HG03064 (cell line): ENCODE results near the gene PPP2R3C.
"Not testable (repeated sequence)": the region's sequence is repeated elsewhere in the genome, so short reads cannot be mapped to it uniquely, and the experiment has no call there.

Source experiments
- ATAC-seq: cut with Tn5 transposase; IDR thresholded peaks from one replicate; pipeline ENCODE4 v1.9.1; 2021; ENCODE audit warnings: low read depth; ENCODE audit not compliant: unreplicated experiment

Gene PPP2R3C

GRCh38 chr14:35065731-35066130, 56.1 kb downstream of the PPP2R3C start:
- ATAC-seq = not testable (repeated sequence)

GRCh38 chr14:35061113-35061791, 60.5 kb downstream of the PPP2R3C start:
- not testable (repeated sequence) for ATAC-seq

- ATAC-seq = no peak
Observed at GRCh38 chr14:35052637-35053036, 69.2 kb downstream of the PPP2R3C start.

DNA sequence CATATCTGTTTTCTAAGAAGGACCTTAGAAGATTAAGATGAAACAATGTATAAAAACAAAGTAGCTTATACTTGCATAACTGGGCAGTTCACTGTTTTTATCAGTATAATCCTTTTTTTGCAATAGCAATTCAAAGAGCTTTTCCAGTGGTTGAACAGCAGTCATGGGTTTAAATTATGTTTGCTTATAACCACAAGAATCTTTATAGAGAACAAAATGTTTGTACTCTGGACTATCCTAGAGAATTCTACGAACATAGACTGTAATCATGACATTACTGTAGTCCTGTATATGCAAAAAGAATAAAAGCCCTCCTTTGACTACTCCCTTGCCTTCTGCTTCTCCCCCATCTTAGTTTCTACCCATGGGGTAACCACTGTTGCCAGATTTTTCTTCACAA, 70.0 kb downstream of the PPP2R3C start:
- no peak for ATAC-seq

GRCh38 chr14:35050652-35051051, 71.1 kb downstream of the PPP2R3C start:
- no peak for ATAC-seq

DNA sequence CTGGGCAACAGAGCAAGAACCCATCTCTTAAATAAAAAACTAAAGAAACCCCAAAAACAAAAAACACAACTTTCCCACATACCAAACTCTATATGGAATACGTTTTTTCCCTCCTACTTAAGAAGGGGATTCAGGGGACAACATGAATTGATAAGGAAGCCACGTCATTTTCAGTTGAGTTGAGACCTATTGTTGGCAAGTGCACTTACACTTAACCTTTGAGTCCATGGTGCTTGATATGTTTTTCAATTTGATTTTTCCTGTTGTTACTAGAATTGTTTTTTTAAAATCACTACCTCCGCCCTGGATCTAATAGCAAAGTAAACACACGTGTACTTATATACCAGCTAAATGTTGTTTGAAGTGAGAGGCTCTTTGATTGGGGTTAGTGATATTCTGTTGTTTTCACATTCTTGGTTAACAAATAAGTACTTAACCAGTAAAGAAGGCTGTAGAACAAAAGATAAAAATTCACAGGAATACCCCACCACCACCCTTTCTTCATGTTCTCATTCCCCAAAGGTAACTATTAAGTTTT, 73.7 kb downstream of the PPP2R3C start:
- ATAC-seq = no peak

GRCh38 chr14:35046751-35047536, 74.8 kb downstream of the PPP2R3C start:
- peak; percentile 14 for ATAC-seq

GRCh38 chr14:35046048-35046750, 75.6 kb downstream of the PPP2R3C start, which contains the start of gene FAM177A1:
Gene FAM177A1 (plus strand): TSS chr14:35046272. CDS start chr14:35046464, 192 bp downstream.
- ATAC-seq = peak; percentile 91

GRCh38 chr14:35045798-35046047, 76.1 kb downstream of the PPP2R3C start:
- peak; percentile 8 for ATAC-seq

GRCh38 chr14:35044939-35045797, 76.6 kb downstream of the PPP2R3C start:
- no peak for ATAC-seq

GRCh38 chr14:35043046-35043445, 78.7 kb downstream of the PPP2R3C start:
- no peak for ATAC-seq

GRCh38 chr14:35042632-35043031, 79.2 kb downstream of the PPP2R3C start:
- no peak for ATAC-seq

- ATAC-seq = not testable (repeated sequence)
Observed at GRCh38 chr14:35038312-35038711, 83.5 kb downstream of the PPP2R3C start.
